HG03135 (cell line): ENCODE measurements around the gene ROPN1L.
"Not testable (repeated sequence)": the region's sequence is repeated elsewhere in the genome, so short reads cannot be mapped to it uniquely, and the experiment has no call there.

Source experiments
- ATAC-seq: cut with Tn5 transposase; IDR thresholded peaks from one replicate; pipeline ENCODE4 v1.9.1; 2021; ENCODE audit warnings: mild to moderate bottlenecking, moderate library complexity; ENCODE audit not compliant: unreplicated experiment

ROPN1L gene

GRCh38 chr5:10498350-10498749, 56.7 kb downstream of the ROPN1L start:
- ATAC-seq, result no peak

GRCh38 chr5:10499066-10499465, 57.4 kb downstream of the ROPN1L start:
- no peak for ATAC-seq

GRCh38 chr5:10499776-10500175, 58.1 kb downstream of the ROPN1L start:
- ATAC-seq, result no peak

- ATAC-seq, result no peak
Observed at GRCh38 chr5:10500669-10501068, 59.0 kb downstream of the ROPN1L start.

- ATAC-seq, result no peak
Observed at GRCh38 chr5:10501554-10502075, 59.9 kb downstream of the ROPN1L start.

- no peak for ATAC-seq
Observed at GRCh38 chr5:10502130-10502529, 60.5 kb downstream of the ROPN1L start.

- no peak for ATAC-seq
Observed at GRCh38 chr5:10502578-10502977, 60.9 kb downstream of the ROPN1L start.

- no peak for ATAC-seq
Observed at GRCh38 chr5:10503321-10503720, 61.6 kb downstream of the ROPN1L start.

GRCh38 chr5:10503997-10504793, 62.5 kb downstream of the ROPN1L start:
- ATAC-seq, result no peak

- ATAC-seq, result peak; percentile 79
Observed at GRCh38 chr5:10505517-10506095, 63.9 kb downstream of the ROPN1L start.

- ATAC-seq, result no peak
Observed at GRCh38 chr5:10506535-10506934, 64.9 kb downstream of the ROPN1L start.

- ATAC-seq, result no peak
Observed at GRCh38 chr5:10507575-10508096, 66.0 kb downstream of the ROPN1L start.

- no peak for ATAC-seq
Observed at GRCh38 chr5:10509575-10509974, 67.9 kb downstream of the ROPN1L start.

GRCh38 chr5:10511741-10512640, 70.3 kb downstream of the ROPN1L start:
- no peak for ATAC-seq

- ATAC-seq, result no peak
Observed at GRCh38 chr5:10513501-10514442, 72.1 kb downstream of the ROPN1L start.

- not testable (repeated sequence) for ATAC-seq
Observed at GRCh38 chr5:10514572-10514971, 72.9 kb downstream of the ROPN1L start.
